NCI-H524 treated with DMSO at 0.1 percent for 48 hours (cell line): ENCODE results near the gene ACTRT2.

Source experiments
- DNase-seq: peaks from one replicate; lab custom pipeline; 2025; lab: John Stamatoyannopoulos, UW

ACTRT2 gene

DNA sequence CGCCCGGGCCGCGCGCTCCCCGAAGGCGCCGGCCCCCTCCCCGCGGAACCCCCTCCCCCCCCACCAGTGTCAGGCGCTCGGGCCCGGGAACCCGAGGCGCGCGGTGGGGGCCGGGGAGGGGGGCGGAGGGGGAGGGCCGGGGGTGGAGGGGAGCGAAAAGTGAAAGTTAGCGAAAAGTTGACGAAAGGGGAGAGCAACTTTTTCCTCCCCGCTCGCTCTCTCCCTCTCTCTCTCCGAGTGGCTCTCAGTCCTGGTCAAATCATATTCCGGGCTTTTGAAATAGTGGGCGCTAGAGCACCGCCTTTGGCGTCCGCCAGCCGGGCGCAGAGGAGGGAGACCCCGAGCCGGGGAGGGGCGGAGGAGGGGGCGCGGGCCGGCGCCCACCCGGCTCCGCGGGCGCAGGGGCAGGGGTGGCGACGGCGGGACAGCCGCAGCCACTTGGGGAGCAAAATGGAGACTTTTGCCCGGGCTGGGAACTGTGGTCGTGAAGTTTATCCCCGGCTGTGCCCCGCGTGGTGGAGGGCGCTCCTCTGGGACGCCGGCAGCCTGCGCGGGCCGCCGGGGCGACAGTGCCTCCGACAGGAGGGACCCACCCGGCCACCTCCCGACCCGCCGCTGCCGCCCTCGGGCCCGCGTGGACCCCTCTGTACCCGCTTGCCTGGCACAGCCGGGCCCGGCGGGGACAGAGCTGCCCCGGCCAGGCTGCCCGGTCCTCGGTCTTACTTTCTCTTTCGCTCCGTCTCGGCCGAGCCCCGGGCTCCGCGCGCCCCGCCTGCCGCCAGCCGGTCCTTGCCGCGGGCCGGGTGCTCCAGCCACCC lies 48.4 kb downstream of the ACTRT2 start:
- no peak for DNase-seq

DNA sequence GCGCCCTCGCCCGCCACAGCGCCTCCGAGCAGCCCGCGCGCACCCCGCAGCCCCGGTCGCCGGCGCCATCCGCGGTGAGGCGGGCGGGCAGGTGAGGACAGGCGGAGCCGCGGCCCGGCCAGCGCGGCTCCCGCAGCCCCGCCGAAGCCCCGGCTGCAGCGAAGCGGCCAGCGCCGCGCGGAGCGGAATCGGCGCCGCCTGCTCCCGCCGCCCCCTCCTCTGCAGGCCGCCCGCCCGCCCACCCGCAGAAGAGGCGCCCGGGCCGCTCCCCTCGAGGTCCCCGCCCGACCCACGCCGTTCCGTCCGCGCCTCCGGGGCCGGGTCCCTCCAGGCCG lies 49.0 kb downstream of the ACTRT2 start:
- no peak for DNase-seq

DNA sequence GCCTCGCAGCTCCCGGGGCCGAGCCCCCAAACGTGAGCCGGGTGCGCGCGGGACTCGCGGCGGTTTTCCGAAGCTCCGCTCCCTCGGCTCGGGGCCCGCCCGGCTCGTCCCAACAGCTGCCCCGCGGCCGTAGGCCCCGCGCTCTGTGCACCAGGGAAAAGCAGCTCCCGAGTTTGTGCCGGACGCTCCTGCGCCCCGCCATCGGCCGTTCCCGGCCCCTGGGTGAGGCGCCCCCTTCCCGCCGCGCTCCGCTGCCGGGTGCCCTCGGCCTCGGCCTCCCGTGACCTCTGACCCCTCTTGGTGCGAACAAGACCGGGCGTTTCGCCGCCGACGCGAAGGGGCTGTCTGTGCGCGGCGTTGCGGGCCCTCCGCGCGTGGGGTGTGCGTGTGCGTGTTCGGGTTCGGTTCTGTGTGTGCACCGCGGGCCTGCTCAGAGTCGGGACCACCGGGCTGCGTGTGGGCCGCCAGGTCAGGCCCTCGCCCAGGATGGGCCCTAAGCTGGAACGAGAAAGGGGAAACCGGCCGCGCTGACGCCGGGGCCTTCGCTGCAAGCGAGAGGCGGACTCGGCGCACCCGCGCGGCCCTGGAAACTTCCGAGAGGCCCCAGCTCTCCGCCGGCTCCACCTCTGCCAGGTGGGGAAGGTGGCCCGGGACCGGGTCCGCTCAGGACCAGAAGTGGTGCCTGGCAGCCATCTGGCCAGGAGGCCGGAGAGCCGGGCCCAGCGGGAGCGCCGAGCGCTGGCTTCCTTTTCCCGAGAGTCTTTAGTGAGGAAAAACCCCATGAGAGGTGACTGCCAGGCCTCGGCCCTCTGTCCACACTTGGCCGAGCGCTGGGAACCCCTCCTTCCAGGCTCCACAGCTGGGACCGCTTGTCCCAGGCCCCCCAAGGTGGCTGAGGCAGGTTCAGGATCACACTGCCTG lies 49.6 kb downstream of the ACTRT2 start:
- no peak for DNase-seq

DNA sequence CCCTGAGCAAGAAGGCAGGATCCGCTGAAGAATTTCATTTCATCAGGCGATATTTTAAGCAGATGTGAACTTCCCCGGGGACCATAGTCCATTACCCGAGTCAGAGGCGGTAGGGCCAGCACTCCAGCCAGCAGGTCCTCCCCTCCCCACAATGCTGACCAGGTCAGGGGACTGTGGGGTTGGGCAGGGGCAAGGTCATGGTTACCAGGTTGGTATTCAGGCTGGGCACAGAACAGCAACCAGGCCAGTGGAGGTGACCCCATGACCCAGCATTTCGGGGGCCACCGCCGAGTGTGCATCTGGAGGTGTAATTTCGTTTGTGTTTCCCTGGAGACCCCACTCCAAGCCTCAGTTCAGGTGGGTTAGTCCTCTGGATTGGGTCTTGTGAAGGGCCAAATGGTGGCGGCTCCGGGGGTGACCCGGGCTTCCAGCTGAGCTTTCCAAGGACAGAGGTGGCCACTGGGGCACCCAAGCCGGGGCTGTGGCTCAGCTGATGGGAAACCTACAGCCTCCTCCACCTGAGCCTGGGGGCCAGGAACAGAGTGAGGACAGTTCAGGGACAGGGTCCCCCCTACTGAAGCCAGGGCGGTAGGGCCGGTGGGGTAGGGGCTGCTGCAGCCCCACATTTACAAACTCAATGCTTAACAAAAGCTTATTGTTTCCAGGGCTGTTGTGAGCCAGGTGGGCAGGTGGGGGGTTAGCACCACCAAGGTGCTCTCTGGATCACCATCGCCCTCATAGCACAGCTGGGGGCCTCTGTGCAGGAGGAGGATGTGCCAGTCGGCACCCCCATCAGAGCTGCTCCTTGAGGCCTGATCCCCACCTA lies 50.5 kb downstream of the ACTRT2 start:
- no peak for DNase-seq
